ENCODE measurements around the gene TMEM127. TPM values are rescaled to one million over a fixed set of nuclear protein-coding genes. Genes with fewer than 3 reads are reported as not detected.

The TMEM127 gene
- total and polyA plus RNA-seq, 2 donors (not counting 1 experiment from before 2014, with no cell fraction given), result 21.5 to 48.0 TPM

DNA sequence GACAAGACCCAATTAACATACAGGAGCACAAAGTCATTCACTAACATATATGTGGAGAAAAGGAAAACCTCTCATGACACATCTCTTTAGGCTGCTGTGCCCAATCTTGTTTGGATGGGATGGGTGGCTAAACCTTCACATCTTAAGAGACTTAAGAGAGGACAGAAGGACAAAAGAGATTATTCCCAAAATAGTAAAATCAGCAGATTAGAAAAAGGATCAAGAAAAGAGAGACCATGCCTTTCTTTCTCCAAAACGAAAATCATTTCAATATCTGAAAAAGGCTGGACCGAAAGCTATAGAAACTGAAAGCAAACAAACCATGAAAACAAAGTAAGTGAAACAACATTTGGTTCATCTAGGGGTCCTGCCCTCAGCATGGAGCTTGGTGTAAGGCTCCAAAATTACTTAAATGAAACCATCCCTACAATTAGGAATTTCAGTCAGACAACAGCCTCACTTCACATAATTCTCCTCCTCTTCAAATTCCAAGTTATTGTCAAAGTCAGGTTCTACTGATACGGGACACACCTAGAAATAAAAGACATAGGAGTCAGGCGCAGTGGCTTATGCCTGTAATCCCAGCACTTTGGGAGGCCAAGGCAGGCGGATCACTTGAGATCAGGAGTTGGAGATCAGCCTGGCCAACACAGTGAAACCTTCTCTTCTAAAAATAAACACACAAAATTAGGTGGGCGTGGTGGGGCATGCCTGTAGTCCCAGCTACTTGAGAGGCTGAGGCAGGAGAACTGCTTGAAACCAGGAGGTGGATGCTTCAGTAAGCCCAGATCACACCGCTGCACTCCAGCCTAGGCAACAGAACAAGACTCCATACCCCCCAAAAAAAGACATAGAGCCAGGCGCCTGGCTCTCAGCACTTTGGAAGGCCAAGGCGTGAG is 62.4 kb downstream of the TMEM127 start:
- Histone ChIP-seq H4K20me1 (ENCODE audit: control insufficient read depth, insufficient read depth, low read length, poor library complexity, severe bottlenecking) (peaks cover 70% of the 10 kb centered on the region), H3K4me1 (ENCODE audit: control insufficient read depth in 2 of 2, insufficient read depth in 2 of 2, low read length in 2 of 2) (peaks cover 77 to 84% of the 10 kb centered on the region in 2 donors)
- H3K9me3 Mint-ChIP-seq (ENCODE audit: insufficient read depth), result no peaks in the 10 kb centered on the region

More for the DNA sequence above, 62.4 kb downstream of the TMEM127 start:
- H3K4me3 ChIP-seq (ENCODE audit: control extremely low read depth in 1 of 5, extremely low read depth in 1 of 5, insufficient read depth in 1 of 5, low read depth in 2 of 5, low read length in 4 of 5), result peak overlapping the region in 2 of 5 experiments; percentile 18 to 40
- no peaks in the 10 kb centered on the region for H3K27me3 ChIP-seq (replicated peaks in 1 of 4; ENCODE audit: control extremely low read depth in 1 of 4, control insufficient read depth in 3 of 4, insufficient read depth in 4 of 4, low read length in 3 of 4)
- peak overlapping the region; percentile 38 for H3K9ac ChIP-seq (ENCODE audit: low read length)
- H3K27me3 Mint-ChIP-seq, result no peaks in the 10 kb centered on the region
- no peak for ATAC-seq (ENCODE audit: low read depth)
- peak; percentile 41 for DNase-seq
- peak overlapping the region; percentile 59 for H3K4me2 ChIP-seq (replicated peaks; ENCODE audit: low read depth, low read length, poor library complexity, severe bottlenecking)
- H3K27ac Mint-ChIP-seq, result peak overlapping the region; percentile 92
- 51% methylated on average over 3 of the region's 9 CpGs for whole genome bisulfite sequencing (ENCODE audit: insufficient coverage)
- ChIA-PET POLR2A (interaction anchor here (0.6 to 0.9 kb wide), 3 partner anchors 11 to 655 kb away, joined by 3 to 4 read pairs (median 3); partner anchors contain the start of gene ANKRD39), CTCF (interaction anchor here (0.9 to 4.9 kb wide), 10 partner anchors 24 to 87 kb away, joined by 3 to 26 read pairs (median 6); partner anchors contain the start of genes ASTL, CIAO1 and TMEM127)
- H2AFZ ChIP-seq (ENCODE audit: insufficient read depth, low read depth, low read length, poor library complexity, severe bottlenecking), result no peak overlapping the region
- H3K4me1 Mint-ChIP-seq, result peaks cover 80% of the 10 kb centered on the region
- intact Hi-C loops (cut with micrococcal nuclease), result loop anchor here (10.0 kb wide), 1 partner anchor 301 kb away; the partner anchor contains the start of gene NEURL3
- no peaks in the 10 kb centered on the region for H3K36me3 ChIP-seq (replicated peaks in 1 of 2; ENCODE audit: control extremely low read depth in 1 of 2, control insufficient read depth in 1 of 2, extremely low read depth in 1 of 2, insufficient read depth in 2 of 2, low read length in 1 of 2)
- peak overlapping the region; percentile 32 to 75 for H3K27ac ChIP-seq (ENCODE audit: low read length in 2 of 2)
- no peaks in the 10 kb centered on the region for H3K9me3 ChIP-seq (ENCODE audit: control extremely low read depth in 1 of 3, control insufficient read depth in 2 of 3, insufficient read depth in 1 of 3, low read length in 2 of 3)
- no peak for TF ChIP-seq EZH2 (IDR thresholded peaks at IDR 0.05; ENCODE audit: borderline replicate concordance, insufficient read depth, low read depth, low read length, poor library complexity, severe bottlenecking)
- no peak for TF ChIP-seq CTCF (IDR thresholded peaks at IDR 0.05)
- peak overlapping the region; percentile 86 for H3K4me3 Mint-ChIP-seq
- H3K79me2 ChIP-seq (ENCODE audit: control insufficient read depth, insufficient read depth, low read length), result peaks cover 96% of the 10 kb centered on the region
